ENCODE measurements around the gene FBXO42. TPM values are rescaled to one million over a fixed set of nuclear protein-coding genes. Genes with fewer than 3 reads are reported as not detected.

The FBXO42 gene
- total and polyA plus RNA-seq, 2 of the 13 experiments (the other 11 are each of a cell fraction or from before 2014, with no cell fraction given), result 7.6 to 17.5 TPM

DNA sequence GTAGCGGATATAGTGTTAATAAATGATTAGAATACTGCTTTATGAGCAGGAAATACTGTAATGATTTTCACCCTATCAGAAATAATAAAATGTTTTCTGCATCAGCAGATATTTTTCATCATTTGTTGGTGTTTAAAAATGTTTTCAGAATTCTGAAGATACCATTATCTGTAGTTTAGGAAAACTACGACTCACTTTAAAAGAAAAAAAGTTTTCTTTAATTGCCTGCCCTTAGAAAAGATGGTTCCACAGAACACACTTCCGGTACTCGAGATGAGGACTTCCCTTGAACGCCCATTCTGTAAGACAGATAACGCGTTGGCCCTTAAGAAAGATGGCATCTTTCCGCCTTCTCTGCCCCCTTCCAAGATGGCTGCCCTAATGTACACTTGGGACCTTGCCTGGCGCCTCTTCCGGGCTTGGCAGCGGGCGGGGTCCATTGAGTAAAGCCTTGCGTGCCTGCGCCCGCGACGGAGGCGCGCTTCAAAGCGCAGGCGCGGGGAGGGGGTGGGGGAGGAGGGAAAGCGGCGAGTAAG, 14.5 kb upstream of the FBXO42 start, which contains the start of gene SZRD1 (continued):
- TF ChIP-seq, protein P1, sequence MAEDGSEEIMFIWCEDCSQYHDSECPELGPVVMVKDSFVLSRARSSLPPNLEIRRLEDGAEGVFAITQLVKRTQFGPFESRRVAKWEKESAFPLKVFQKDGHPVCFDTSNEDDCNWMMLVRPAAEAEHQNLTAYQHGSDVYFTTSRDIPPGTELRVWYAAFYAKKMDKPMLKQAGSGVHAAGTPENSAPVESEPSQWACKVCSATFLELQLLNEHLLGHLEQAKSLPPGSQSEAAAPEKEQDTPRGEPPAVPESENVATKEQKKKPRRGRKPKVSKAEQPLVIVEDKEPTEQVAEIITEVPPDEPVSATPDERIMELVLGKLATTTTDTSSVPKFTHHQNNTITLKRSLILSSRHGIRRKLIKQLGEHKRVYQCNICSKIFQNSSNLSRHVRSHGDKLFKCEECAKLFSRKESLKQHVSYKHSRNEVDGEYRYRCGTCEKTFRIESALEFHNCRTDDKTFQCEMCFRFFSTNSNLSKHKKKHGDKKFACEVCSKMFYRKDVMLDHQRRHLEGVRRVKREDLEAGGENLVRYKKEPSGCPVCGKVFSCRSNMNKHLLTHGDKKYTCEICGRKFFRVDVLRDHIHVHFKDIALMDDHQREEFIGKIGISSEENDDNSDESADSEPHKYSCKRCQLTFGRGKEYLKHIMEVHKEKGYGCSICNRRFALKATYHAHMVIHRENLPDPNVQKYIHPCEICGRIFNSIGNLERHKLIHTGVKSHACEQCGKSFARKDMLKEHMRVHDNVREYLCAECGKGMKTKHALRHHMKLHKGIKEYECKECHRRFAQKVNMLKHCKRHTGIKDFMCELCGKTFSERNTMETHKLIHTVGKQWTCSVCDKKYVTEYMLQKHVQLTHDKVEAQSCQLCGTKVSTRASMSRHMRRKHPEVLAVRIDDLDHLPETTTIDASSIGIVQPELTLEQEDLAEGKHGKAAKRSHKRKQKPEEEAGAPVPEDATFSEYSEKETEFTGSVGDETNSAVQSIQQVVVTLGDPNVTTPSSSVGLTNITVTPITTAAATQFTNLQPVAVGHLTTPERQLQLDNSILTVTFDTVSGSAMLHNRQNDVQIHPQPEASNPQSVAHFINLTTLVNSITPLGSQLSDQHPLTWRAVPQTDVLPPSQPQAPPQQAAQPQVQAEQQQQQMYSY (CRISPR knock-in tag; IDR thresholded peaks at IDR 0.05), result no peak
- TF ChIP-seq, protein P2, sequence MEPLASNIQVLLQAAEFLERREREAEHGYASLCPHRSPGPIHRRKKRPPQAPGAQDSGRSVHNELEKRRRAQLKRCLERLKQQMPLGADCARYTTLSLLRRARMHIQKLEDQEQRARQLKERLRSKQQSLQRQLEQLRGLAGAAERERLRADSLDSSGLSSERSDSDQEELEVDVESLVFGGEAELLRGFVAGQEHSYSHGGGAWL (CRISPR knock-in tag; IDR thresholded peaks at IDR 0.05), result no peak
- TF ChIP-seq CHCHD3 (CRISPR knock-in tag; IDR thresholded peaks at IDR 0.05), result no peak
- TF ChIP-seq ZNF136 (CRISPR knock-in tag; IDR thresholded peaks at IDR 0.05; ENCODE audit: low read depth), result no peak
- TF ChIP-seq NFYB (CRISPR knock-in tag; IDR thresholded peaks at IDR 0.05), result peak; percentile 37; the same call in 1 of the 2 replicates
- TF ChIP-seq MIER2 (CRISPR knock-in tag; IDR thresholded peaks at IDR 0.05), result no peak
- no peak for TF ChIP-seq ZNF629 (CRISPR knock-in tag; conservative IDR thresholded peaks at IDR 0.05)
- TF ChIP-seq, protein P3, sequence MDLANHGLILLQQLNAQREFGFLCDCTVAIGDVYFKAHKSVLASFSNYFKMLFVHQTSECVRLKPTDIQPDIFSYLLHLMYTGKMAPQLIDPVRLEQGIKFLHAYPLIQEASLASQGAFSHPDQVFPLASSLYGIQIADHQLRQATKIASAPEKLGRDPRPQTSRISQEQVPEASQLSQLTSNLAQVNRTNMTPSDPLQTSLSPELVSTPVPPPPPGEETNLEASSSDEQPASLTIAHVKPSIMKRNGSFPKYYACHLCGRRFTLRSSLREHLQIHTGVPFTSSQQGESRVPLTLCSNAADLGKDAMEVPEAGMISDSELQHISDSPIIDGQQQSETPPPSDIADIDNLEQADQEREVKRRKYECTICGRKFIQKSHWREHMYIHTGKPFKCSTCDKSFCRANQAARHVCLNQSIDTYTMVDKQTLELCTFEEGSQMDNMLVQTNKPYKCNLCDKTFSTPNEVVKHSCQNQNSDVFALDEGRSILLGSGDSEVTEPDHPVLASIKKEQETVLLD (CRISPR knock-in tag; IDR thresholded peaks at IDR 0.05; ENCODE audit: low read depth), result no peak
- TF ChIP-seq ZBTB8A (CRISPR knock-in tag; IDR thresholded peaks at IDR 0.05; ENCODE audit: borderline replicate concordance, low read depth), result 0 out of 2 replicates have a peak, but pooled peaks have one; percentile 15
- TF ChIP-seq ZNF510 (CRISPR knock-in tag; IDR thresholded peaks at IDR 0.05; ENCODE audit: low read depth), result no peak
- TF ChIP-seq, protein P4, sequence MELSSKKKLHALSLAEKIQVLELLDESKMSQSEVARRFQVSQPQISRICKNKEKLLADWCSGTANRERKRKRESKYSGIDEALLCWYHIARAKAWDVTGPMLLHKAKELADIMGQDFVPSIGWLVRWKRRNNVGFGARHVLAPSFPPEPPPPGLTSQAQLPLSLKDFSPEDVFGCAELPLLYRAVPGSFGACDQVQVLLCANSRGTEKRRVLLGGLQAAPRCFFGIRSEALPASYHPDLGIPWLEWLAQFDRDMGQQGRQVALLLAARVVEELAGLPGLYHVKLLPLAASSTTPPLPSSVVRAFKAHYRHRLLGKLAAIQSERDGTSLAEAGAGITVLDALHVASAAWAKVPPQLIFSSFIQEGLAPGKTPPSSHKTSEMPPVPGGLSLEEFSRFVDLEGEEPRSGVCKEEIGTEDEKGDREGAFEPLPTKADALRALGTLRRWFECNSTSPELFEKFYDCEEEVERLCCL (CRISPR knock-in tag; IDR thresholded peaks at IDR 0.05; ENCODE audit: borderline replicate concordance), result no peak
- no peak for TF ChIP-seq JARID2 (CRISPR knock-in tag; IDR thresholded peaks at IDR 0.05; ENCODE audit: insufficient replicate concordance)
- TF ChIP-seq, protein P5, sequence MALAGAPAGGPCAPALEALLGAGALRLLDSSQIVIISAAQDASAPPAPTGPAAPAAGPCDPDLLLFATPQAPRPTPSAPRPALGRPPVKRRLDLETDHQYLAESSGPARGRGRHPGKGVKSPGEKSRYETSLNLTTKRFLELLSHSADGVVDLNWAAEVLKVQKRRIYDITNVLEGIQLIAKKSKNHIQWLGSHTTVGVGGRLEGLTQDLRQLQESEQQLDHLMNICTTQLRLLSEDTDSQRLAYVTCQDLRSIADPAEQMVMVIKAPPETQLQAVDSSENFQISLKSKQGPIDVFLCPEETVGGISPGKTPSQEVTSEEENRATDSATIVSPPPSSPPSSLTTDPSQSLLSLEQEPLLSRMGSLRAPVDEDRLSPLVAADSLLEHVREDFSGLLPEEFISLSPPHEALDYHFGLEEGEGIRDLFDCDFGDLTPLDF (CRISPR knock-in tag; IDR thresholded peaks at IDR 0.05), result no peak
- no peak for TF ChIP-seq ZNF121 (CRISPR knock-in tag; IDR thresholded peaks at IDR 0.05)
- no peak for TF ChIP-seq NKX3-1 (CRISPR knock-in tag; IDR thresholded peaks at IDR 0.05)
- no peak for TF ChIP-seq FOXJ3 (CRISPR knock-in tag; IDR thresholded peaks at IDR 0.05; ENCODE audit: borderline replicate concordance)
- TF ChIP-seq YEATS4 (CRISPR knock-in tag; IDR thresholded peaks at IDR 0.05; ENCODE audit: borderline replicate concordance), result no peak
- TF ChIP-seq, protein P6, sequence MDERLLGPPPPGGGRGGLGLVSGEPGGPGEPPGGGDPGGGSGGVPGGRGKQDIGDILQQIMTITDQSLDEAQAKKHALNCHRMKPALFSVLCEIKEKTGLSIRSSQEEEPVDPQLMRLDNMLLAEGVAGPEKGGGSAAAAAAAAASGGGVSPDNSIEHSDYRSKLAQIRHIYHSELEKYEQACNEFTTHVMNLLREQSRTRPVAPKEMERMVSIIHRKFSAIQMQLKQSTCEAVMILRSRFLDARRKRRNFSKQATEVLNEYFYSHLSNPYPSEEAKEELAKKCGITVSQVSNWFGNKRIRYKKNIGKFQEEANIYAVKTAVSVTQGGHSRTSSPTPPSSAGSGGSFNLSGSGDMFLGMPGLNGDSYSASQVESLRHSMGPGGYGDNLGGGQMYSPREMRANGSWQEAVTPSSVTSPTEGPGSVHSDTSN (CRISPR knock-in tag; IDR thresholded peaks at IDR 0.05), result no peak
- TF ChIP-seq ZNF20 (CRISPR knock-in tag; IDR thresholded peaks at IDR 0.05), result no peak
- no peak for TF ChIP-seq ZNF75D (CRISPR knock-in tag; IDR thresholded peaks at IDR 0.05; ENCODE audit: borderline replicate concordance)
